Caco-2 (cell line): ENCODE data around the gene CDH3. TPM values are rescaled to one million over a fixed set of nuclear protein-coding genes. Genes with fewer than 3 reads are reported as not detected.
A peak's percentile ranks its signal among the peaks of the same experiment; 100 is the strongest.

Experiments
- BruUV-seq: library from RNA; stranded (reverse); fragments of 400-500 nt; replicated peaks from 2 replicates; lab custom pipeline; 2021; lab: Mats Ljungman, UMichigan
- CTCF ChIA-PET: fragments of 300-600 bp; sonication (Branson Sonifier 250); formaldehyde crosslinking; loops from one replicate; lab custom pipeline; 2022; ENCODE audit warnings: antibody characterized with exemption; lab: Charles Lee
- POLR2A ChIA-PET: fragments of 300-600 bp; sonication (Branson Sonifier 250); formaldehyde crosslinking; loops from one replicate; lab custom pipeline; 2022; ENCODE audit warnings: antibody characterized with exemption; lab: Charles Lee
- DNase-seq, 2 experiments: peaks; one replicate each; pipeline versions ENCODE4 v3.0.0 to v3.0.0-alpha.2; 2020 to 2022
- H3K27me3 ChIP-seq: replicated peaks from 2 replicates; pipeline ENCODE4 v1.6.0; 2011; ENCODE audit warnings: low read length; ENCODE audit not compliant: control insufficient read depth, insufficient read depth
- H3K36me3 ChIP-seq: 2 replicates; pipeline ENCODE4 v1.5.1; 2011; ENCODE audit warnings: low read length; ENCODE audit not compliant: control insufficient read depth, insufficient read depth
- H3K4me1 ChIP-seq: fragments of 250-450 bp; sonication (Bioruptor Pico); 2 replicates; pipeline ENCODE4 v1.5.1; 2020; ENCODE audit warnings: mild to moderate bottlenecking
- H3K4me3 ChIP-seq: 2 replicates; pipeline ENCODE4 v1.5.1; 2011; ENCODE audit warnings: low read depth, mild to moderate bottlenecking, control low read depth, low read length
- H3K9me3 ChIP-seq: fragments of 250-450 bp; sonication (Bioruptor Pico); 2 replicates; pipeline ENCODE4 v1.5.1; 2020; ENCODE audit warnings: mild to moderate bottlenecking, moderate library complexity
- H3K27ac Mint-ChIP-seq: one replicate; pipeline ENCODE4 v1.8.0; 2022; ENCODE audit warnings: mixed read lengths; ENCODE audit not compliant: unreplicated experiment
- H3K27me3 Mint-ChIP-seq: one replicate; pipeline ENCODE4 v1.8.0; 2022; ENCODE audit warnings: mixed read lengths; ENCODE audit not compliant: insufficient read depth, unreplicated experiment
- H3K36me3 Mint-ChIP-seq: one replicate; pipeline ENCODE4 v1.8.0; 2022; ENCODE audit warnings: mild to moderate bottlenecking, mixed read lengths; ENCODE audit not compliant: insufficient read depth, unreplicated experiment
- H3K4me1 Mint-ChIP-seq: one replicate; pipeline ENCODE4 v1.8.0; 2022; ENCODE audit warnings: low read depth, mixed read lengths; ENCODE audit not compliant: unreplicated experiment
- H3K4me3 Mint-ChIP-seq: one replicate; pipeline ENCODE4 v1.8.0; 2022; ENCODE audit warnings: mild to moderate bottlenecking, moderate library complexity, mixed read lengths; ENCODE audit not compliant: unreplicated experiment
- H3K9me3 Mint-ChIP-seq: one replicate; pipeline ENCODE4 v1.8.0; 2022; ENCODE audit warnings: mixed read lengths; ENCODE audit not compliant: unreplicated experiment
- CTCF ChIP-seq, 2 experiments: fragments of 200-600 bp in 1 of 2; IDR thresholded peaks; 1 replicate in 1 of 2; 2 replicates in 1 of 2; pipeline versions ENCODE4 v1.5.1 to v1.8.0; 2011 to 2022; ENCODE audit warnings: antibody characterized with exemption in 1 of 2, control low read depth in 1 of 2, inconsistent platforms in 1 of 2, low read depth in 1 of 2, low read length in 1 of 2, mild to moderate bottlenecking in 1 of 2, moderate library complexity in 1 of 2; ENCODE audit not compliant: insufficient read depth in 1 of 2, severe bottlenecking in 1 of 2, unreplicated experiment in 1 of 2
- intact Hi-C: fragments of 100-400 bp; cut with micrococcal nuclease; formaldehyde crosslinking; loops from one replicate; pipeline ENCODE4 v1.10.0; 2022; ENCODE audit not compliant: unreplicated experiment
- total RNA-seq: library from RNA; stranded (reverse); gene quantifications from 2 replicates; pipeline ENCODE4 v1.2.3, GENCODE V29; 2022

Gene CDH3
- total RNA-seq, 1 experiment from 2014 or later, result 144 TPM

- no peaks in the 10 kb centered on the region for H3K27me3 ChIP-seq
- no peak overlapping the region for H3K4me3 ChIP-seq
- peaks cover 3% of the 10 kb centered on the region; the same call in 1 of the 2 replicates for H3K4me1 ChIP-seq
- peaks cover 13% of the 10 kb centered on the region for H3K36me3 Mint-ChIP-seq
- H3K4me1 Mint-ChIP-seq, result peaks cover 7% of the 10 kb centered on the region
- H3K27ac Mint-ChIP-seq, result no peak overlapping the region
- POLR2A ChIA-PET, result no interaction called here
- H3K4me3 Mint-ChIP-seq, result no peak overlapping the region
- BruUV-seq, result no TSS peak
- H3K9me3 Mint-ChIP-seq, result no peaks in the 10 kb centered on the region
- peaks cover 2% of the 10 kb centered on the region; the same call in 1 of the 2 replicates for H3K36me3 ChIP-seq
- no peak for TF ChIP-seq CTCF (IDR thresholded peaks at IDR 0.05; ENCODE audit: insufficient read depth in 1 of 2, low read depth in 1 of 2, low read length in 1 of 2, severe bottlenecking in 1 of 2, unreplicated experiment in 1 of 2)
- H3K27me3 Mint-ChIP-seq, result no peaks in the 10 kb centered on the region
- intact Hi-C loops, result no loop called here
- CTCF ChIA-PET, result interaction anchor here (1.7 kb wide), 1 partner anchor 171 kb away, joined by 8 read pairs; no protein-coding TSS in a partner anchor
- DNase-seq, result no peak
- H3K9me3 ChIP-seq, result no peaks in the 10 kb centered on the region
Measured at GRCh38 chr16:68700120-68700519, 55.0 kb downstream of the CDH3 start.

- H3K9me3 Mint-ChIP-seq, result no peaks in the 10 kb centered on the region
- peaks cover 2% of the 10 kb centered on the region; the same call in 1 of the 2 replicates for H3K36me3 ChIP-seq
- no TSS peak for BruUV-seq
- DNase-seq, result no peak
- intact Hi-C loops, result no loop called here
- H3K27me3 ChIP-seq, result no peaks in the 10 kb centered on the region
- no peak overlapping the region for H3K4me3 ChIP-seq
- peaks cover 8% of the 10 kb centered on the region for H3K36me3 Mint-ChIP-seq
- peaks cover 3% of the 10 kb centered on the region; the same call in 1 of the 2 replicates for H3K4me1 ChIP-seq
- ChIA-PET POLR2A (interaction anchor here (0.5 kb wide), 1 partner anchor 62 kb away, joined by 6 read pairs; no protein-coding TSS in a partner anchor), CTCF (interaction anchor here (1.7 kb wide), 1 partner anchor 171 kb away, joined by 8 read pairs; no protein-coding TSS in a partner anchor)
- no peaks in the 10 kb centered on the region for H3K27me3 Mint-ChIP-seq
- no peak for TF ChIP-seq CTCF (IDR thresholded peaks at IDR 0.05; ENCODE audit: insufficient read depth in 1 of 2, low read depth in 1 of 2, low read length in 1 of 2, severe bottlenecking in 1 of 2, unreplicated experiment in 1 of 2)
- H3K9me3 ChIP-seq, result no peaks in the 10 kb centered on the region
- H3K4me1 Mint-ChIP-seq, result peaks cover 7% of the 10 kb centered on the region
- no peak overlapping the region for H3K27ac Mint-ChIP-seq
- H3K4me3 Mint-ChIP-seq, result no peak overlapping the region
Measured at GRCh38 chr16:68700831-68701230, 55.7 kb downstream of the CDH3 start.

- no peaks in the 10 kb centered on the region for H3K36me3 ChIP-seq
- H3K36me3 Mint-ChIP-seq, result no peaks in the 10 kb centered on the region
- peaks cover 21% of the 10 kb centered on the region for H3K4me1 Mint-ChIP-seq
- TF ChIP-seq CTCF (IDR thresholded peaks at IDR 0.05; ENCODE audit: insufficient read depth in 1 of 2, low read depth in 1 of 2, low read length in 1 of 2, severe bottlenecking in 1 of 2, unreplicated experiment in 1 of 2), result peak; percentile 92 to 97
- intact Hi-C loops, result loop anchor here (1.0 to 2.0 kb wide), 8 partner anchors 28 to 176 kb away; partner anchors contain the start of gene TANGO6
- BruUV-seq, result no TSS peak
- no peaks in the 10 kb centered on the region for H3K27me3 Mint-ChIP-seq
- peaks cover 19% of the 10 kb centered on the region for H3K4me1 ChIP-seq
- H3K4me3 ChIP-seq, result no peak overlapping the region
- CTCF ChIA-PET, result interaction anchor here (0.6 to 1.5 kb wide), 4 partner anchors 31 to 175 kb away, joined by 3 to 6 read pairs (median 3); partner anchors contain the start of gene CDH1
- no peaks in the 10 kb centered on the region for H3K27me3 ChIP-seq
- no peak overlapping the region for H3K4me3 Mint-ChIP-seq
- H3K9me3 ChIP-seq, result no peaks in the 10 kb centered on the region
- DNase-seq, result peak; percentile 93 to 94
- peak overlapping the region; percentile 49 for H3K27ac Mint-ChIP-seq
- POLR2A ChIA-PET, result no interaction called here
- H3K9me3 Mint-ChIP-seq, result no peaks in the 10 kb centered on the region
Measured at GRCh38 chr16:68704232-68704867, 59.2 kb downstream of the CDH3 start.
